Pancreas (tissue), 10 donors: ENCODE results near the gene PPP1R16B. TPM values are rescaled to one million over a fixed set of nuclear protein-coding genes. Genes with fewer than 3 reads are reported as not detected.

Experiments
- ATAC-seq, 4 donors: fragments of 200-7000 bp; cut with Tn5 transposase; one replicate each; pipeline versions ENCODE4 v1.8.0 to v1.9.1; 2020; ENCODE audit warnings: mild to moderate bottlenecking in 4 of 4, moderate library complexity in 4 of 4
- DNase-seq, 6 donors: peaks; one replicate each; pipeline ENCODE4 v3.0.0-alpha.2; 2020
- FAIRE-seq: peaks from 2 replicates; lab custom pipeline; 2012; peaks lifted over from hg19 to GRCh38; lab: Jason Lieb, UNC
- H3K27ac ChIP-seq, 4 donors: fragments of 200-600 bp; sonication (generic); 1 replicate in 3 of 4; 2 replicates in 1 of 4; pipeline versions ENCODE4 v1.5.0 to v1.8.0; 2020
- H3K27me3 ChIP-seq, 4 donors: fragments of 200-600 bp; one replicate each; pipeline ENCODE4 v1.8.0; 2021
- H3K36me3 ChIP-seq, 3 donors: fragments of 200-600 bp; sonication (generic) in 1 of 3; one replicate each; pipeline versions ENCODE4 v1.5.0 to v1.8.0; 2020 to 2021
- H3K4me1 ChIP-seq, 3 donors: fragments of 200-600 bp; one replicate each; pipeline ENCODE4 v1.8.0; 2021
- H3K4me3 ChIP-seq, 4 donors: fragments of 200-600 bp; sonication (generic) in 2 of 4; one replicate each; pipeline versions ENCODE4 v1.5.0 to v1.8.0; 2020 to 2021
- H3K9me3 ChIP-seq, 4 donors: fragments of 200-600 bp; one replicate each; pipeline ENCODE4 v1.8.0; 2021
- WGBS, 2 donors: extraction: QIAGEN DNeasy Blood & Tissue Kit; methylation state at CpG; one replicate each; pipeline ENCODE4 v1.1.7; 2013; 5-methylcytosine and 5-hydroxymethylcytosine counted together
- intact Hi-C, 3 donors: fragments of 100-400 bp; cut with DNase I; formaldehyde crosslinking; loops; one replicate each; pipeline versions ENCODE4 v1.11.1 to v1.14.2; 2022
- polyA plus RNA-seq, 2 donors: library from polyadenylated mRNA; stranded (reverse); fragments of 200-250 nt; gene quantifications; one replicate each; pipeline ENCODE4 v1.2.3, GENCODE V29; 2013
- total RNA-seq, 6 donors: library from RNA; stranded (reverse); fragmentation: NEBNext Ultra II Directional in 4 of 6; extraction: Animal tissue kit (Norgen Biotek cat#: 25700) in 4 of 6; gene quantifications; one replicate each; pipeline versions ENCODE4 v1.2.1 to v1.2.4, GENCODE V29; 2021 to 2023
- TF ChIP-seq, protein P1 (sequence below), 4 donors: fragments of 200-600 bp; sonication (generic) in 3 of 4; IDR thresholded peaks; one replicate each; pipeline versions ENCODE4 v1.5.0 to v1.8.0; 2021; ENCODE audit warnings: antibody characterized with exemption in 4 of 4
- donor health status: healthy with polysubstance abuse.
- donor health status: DM: no; HTN: no; CAD: no; lungs with moderate emphysema.
- donor health status: DM: no; HTN: no; CAD: no.
- donor health status: control.
- donor health status: control.
- donor health status: Bipolar disorder and iron deficiency.
- donor health status: DM: yes; HTN: yes; CAD: no.
- donor health status: DM: no; HTN: no; CAD: no.
- donor health status: DM: no; HTN: no; CAD: no.
- donor health status: DM: yes; HTN: yes; CAD: no.

PPP1R16B gene
- total and polyA plus RNA-seq, 8 donors: 1.0 to 2.7 (median 1.3) TPM

GRCh38 chr20:38870733-38871559 is 65.4 kb downstream of the PPP1R16B start:
- Histone ChIP-seq H3K4me3 (no peak overlapping the region), H3K4me1 (no peaks in the 10 kb centered on the region), H3K27me3 (no peaks in the 10 kb centered on the region), H3K36me3 (no peaks in the 10 kb centered on the region), H3K9me3 (no peaks in the 10 kb centered on the region), H3K27ac (no peak overlapping the region)
- ATAC-seq (no peak), DNase-seq (no peak), FAIRE-seq (no peak)
- TF ChIP-seq, protein P1, sequence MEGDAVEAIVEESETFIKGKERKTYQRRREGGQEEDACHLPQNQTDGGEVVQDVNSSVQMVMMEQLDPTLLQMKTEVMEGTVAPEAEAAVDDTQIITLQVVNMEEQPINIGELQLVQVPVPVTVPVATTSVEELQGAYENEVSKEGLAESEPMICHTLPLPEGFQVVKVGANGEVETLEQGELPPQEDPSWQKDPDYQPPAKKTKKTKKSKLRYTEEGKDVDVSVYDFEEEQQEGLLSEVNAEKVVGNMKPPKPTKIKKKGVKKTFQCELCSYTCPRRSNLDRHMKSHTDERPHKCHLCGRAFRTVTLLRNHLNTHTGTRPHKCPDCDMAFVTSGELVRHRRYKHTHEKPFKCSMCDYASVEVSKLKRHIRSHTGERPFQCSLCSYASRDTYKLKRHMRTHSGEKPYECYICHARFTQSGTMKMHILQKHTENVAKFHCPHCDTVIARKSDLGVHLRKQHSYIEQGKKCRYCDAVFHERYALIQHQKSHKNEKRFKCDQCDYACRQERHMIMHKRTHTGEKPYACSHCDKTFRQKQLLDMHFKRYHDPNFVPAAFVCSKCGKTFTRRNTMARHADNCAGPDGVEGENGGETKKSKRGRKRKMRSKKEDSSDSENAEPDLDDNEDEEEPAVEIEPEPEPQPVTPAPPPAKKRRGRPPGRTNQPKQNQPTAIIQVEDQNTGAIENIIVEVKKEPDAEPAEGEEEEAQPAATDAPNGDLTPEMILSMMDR (IDR thresholded peaks at IDR 0.05): no peak
- intact Hi-C loops: no loop called here
- 44 to 54% methylated on average over 12 of the region's 12 CpGs for WGBS, 2 donors

DNA sequence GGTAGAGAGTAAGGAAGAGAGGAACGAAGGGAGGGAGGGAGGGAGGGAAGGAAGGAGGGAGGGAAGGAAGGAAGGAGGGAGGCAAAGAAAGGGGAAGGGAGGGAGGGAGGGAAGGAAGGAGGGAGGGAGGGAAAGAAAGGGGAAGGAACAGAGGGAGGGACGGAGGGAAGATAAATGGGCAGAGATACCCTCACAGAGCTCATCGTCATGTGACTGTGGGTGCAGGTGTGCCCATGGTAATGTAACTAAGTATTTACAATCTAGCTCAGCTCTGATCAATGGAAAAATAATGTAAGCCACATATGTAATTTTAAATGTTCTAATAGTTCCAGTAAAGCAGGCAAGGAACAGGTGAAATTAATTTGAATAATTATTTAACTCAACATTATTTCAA is 66.1 kb downstream of the PPP1R16B start:
- no peaks in the 10 kb centered on the region for H3K36me3 ChIP-seq

GRCh38 chr20:38872036-38872435 is 66.5 kb downstream of the PPP1R16B start:
- no peak overlapping the region for H3K4me3 ChIP-seq
- TF ChIP-seq, protein P1 (IDR thresholded peaks at IDR 0.05): no peak
- DNase-seq (no peak), ATAC-seq (no peak), FAIRE-seq (no peak)
- WGBS, 2 donors: 52% methylated on average over 7 of the region's 7 CpGs
- no peaks in the 10 kb centered on the region for H3K4me1 ChIP-seq
- H3K9me3 ChIP-seq: no peaks in the 10 kb centered on the region
- intact Hi-C loops: no loop called here
- no peaks in the 10 kb centered on the region for H3K36me3 ChIP-seq
- no peak overlapping the region for H3K27ac ChIP-seq
- no peaks in the 10 kb centered on the region for H3K27me3 ChIP-seq

More for the DNA sequence above, 66.1 kb downstream of the PPP1R16B start:
- Histone ChIP-seq H3K4me1 (no peaks in the 10 kb centered on the region), H3K4me3 (no peak overlapping the region), H3K27ac (no peak overlapping the region), H3K9me3 (no peaks in the 10 kb centered on the region), H3K27me3 (no peaks in the 10 kb centered on the region)
- FAIRE-seq (no peak), DNase-seq (no peak), ATAC-seq (no peak)
- WGBS, 2 donors: 34 to 44% methylated on average over 3 of the region's 3 CpGs
- intact Hi-C loops: no loop called here
- TF ChIP-seq, protein P1 (IDR thresholded peaks at IDR 0.05): no peak

DNA sequence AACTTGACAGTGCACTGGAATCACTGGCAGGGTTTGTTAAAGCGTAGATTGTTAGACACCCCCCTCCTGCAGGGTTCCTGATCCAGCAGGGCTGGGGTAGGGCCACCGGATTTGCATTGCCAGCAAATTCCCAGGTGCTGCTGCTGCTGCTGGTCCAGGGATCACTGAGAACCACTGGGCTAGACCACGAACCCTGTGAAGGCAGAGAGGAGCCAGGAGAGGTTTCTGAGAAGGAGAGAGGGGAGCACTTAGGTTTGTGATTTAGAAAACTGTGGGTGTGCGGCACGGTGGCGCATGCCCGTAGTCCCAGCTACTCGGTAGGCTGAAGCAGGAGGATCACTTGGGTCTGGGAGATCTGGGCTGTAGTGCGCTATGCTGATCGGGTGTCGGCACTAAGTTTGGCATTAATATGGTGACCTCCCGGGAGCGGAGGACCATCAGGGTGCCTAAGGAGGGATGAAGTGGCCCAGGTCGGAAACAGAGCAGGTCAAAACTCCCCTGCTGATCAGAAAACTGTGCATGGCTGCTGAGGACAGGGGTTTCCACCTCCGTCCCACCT is 67.1 kb downstream of the PPP1R16B start:
- Histone ChIP-seq H3K9me3 (no peaks in the 10 kb centered on the region), H3K4me3 (no peak overlapping the region), H3K36me3 (no peaks in the 10 kb centered on the region), H3K27ac (no peak overlapping the region), H3K27me3 (no peaks in the 10 kb centered on the region), H3K4me1 (no peaks in the 10 kb centered on the region)
- FAIRE-seq (no peak), ATAC-seq (no peak), DNase-seq (no peak)
- WGBS, 2 donors: 67 to 68% methylated on average over 15 of the region's 15 CpGs
- TF ChIP-seq, protein P1 (IDR thresholded peaks at IDR 0.05): no peak
- intact Hi-C loops: no loop called here
